GM23338 (cell line): ENCODE results near the gene FAM78A. TPM values are rescaled to one million over a fixed set of nuclear protein-coding genes. Genes with fewer than 3 reads are reported as not detected.

ENCODE experiments used
- ATAC-seq: fragments of 200-7000 bp; cut with Tn5 transposase; 3 replicates; pipeline ENCODE4 v1.9.1; 2020
- DNase-seq: peaks from one replicate; pipeline ENCODE4 v3.0.0-alpha.2; 2015; ENCODE audit warnings: low spot score
- H2AFZ ChIP-seq: fragments of 200-600 bp; sonication (generic); 2 replicates; pipeline ENCODE4 v1.8.0; 2016; ENCODE audit warnings: antibody characterized with exemption, mild to moderate bottlenecking, moderate library complexity
- H3F3A ChIP-seq: fragments of 200-600 bp; sonication (generic); replicated peaks from 2 replicates; pipeline ENCODE4 v1.8.0; 2017; ENCODE audit warnings: antibody characterized with exemption, mixed run types, low read depth
- H3K27ac ChIP-seq: fragments of 200-600 bp; sonication (generic); 2 replicates; pipeline ENCODE4 v1.6.1; 2016; ENCODE audit warnings: low read depth
- H3K27me3 ChIP-seq: fragments of 200-600 bp; sonication (generic); 2 replicates; pipeline ENCODE4 v1.8.0; 2016; ENCODE audit warnings: mild to moderate bottlenecking, mixed run types, moderate library complexity; ENCODE audit not compliant: insufficient read depth
- H3K36me3 ChIP-seq: fragments of 200-600 bp; sonication (generic); 2 replicates; pipeline ENCODE4 v1.8.0; 2016; ENCODE audit warnings: mild to moderate bottlenecking; ENCODE audit not compliant: insufficient read depth
- H3K4me1 ChIP-seq: fragments of 200-600 bp; sonication (generic); 2 replicates; pipeline ENCODE4 v1.8.0; 2016; ENCODE audit warnings: mild to moderate bottlenecking, moderate library complexity; ENCODE audit not compliant: insufficient read depth
- H3K4me2 ChIP-seq: fragments of 200-600 bp; sonication (generic); 2 replicates; pipeline ENCODE4 v1.7.1; 2017; ENCODE audit warnings: mixed run types
- H3K4me3 ChIP-seq: fragments of 200-600 bp; sonication (generic); 2 replicates; pipeline ENCODE4 v1.6.1; 2016; ENCODE audit warnings: mixed run types
- H3K79me2 ChIP-seq: fragments of 200-600 bp; sonication (generic); replicated peaks from 2 replicates; pipeline ENCODE4 v1.8.0; 2017; ENCODE audit warnings: mild to moderate bottlenecking; ENCODE audit not compliant: insufficient read depth
- H3K9me2 ChIP-seq: fragments of 200-600 bp; sonication (generic); 2 replicates; pipeline ENCODE4 v1.8.0; 2017; ENCODE audit not compliant: insufficient read depth
- H4K20me1 ChIP-seq: fragments of 200-600 bp; sonication (generic); replicated peaks from 2 replicates; pipeline ENCODE4 v1.8.0; 2017; ENCODE audit warnings: mild to moderate bottlenecking; ENCODE audit not compliant: insufficient read depth
- H3K27ac Mint-ChIP-seq: 2 replicates; pipeline ENCODE4 v1.8.0; 2020; ENCODE audit warnings: inconsistent platforms, mild to moderate bottlenecking, moderate library complexity, mixed read lengths
- H3K27me3 Mint-ChIP-seq: 3 replicates; pipeline ENCODE4 v1.8.0; 2022; ENCODE audit warnings: low read depth, mild to moderate bottlenecking, moderate library complexity, mixed read lengths, inconsistent platforms; ENCODE audit not compliant: insufficient read depth, poor library complexity
- H3K36me3 Mint-ChIP-seq: 3 replicates; pipeline ENCODE4 v1.8.0; 2021; ENCODE audit warnings: low read depth, mild to moderate bottlenecking, inconsistent platforms, moderate library complexity, mixed read lengths
- H3K4me1 Mint-ChIP-seq: 3 replicates; pipeline ENCODE4 v1.8.0; 2020; ENCODE audit warnings: mild to moderate bottlenecking, inconsistent platforms, mixed read lengths
- H3K4me3 Mint-ChIP-seq: 3 replicates; pipeline ENCODE4 v1.8.0; 2021; ENCODE audit warnings: moderate library complexity, mild to moderate bottlenecking, inconsistent platforms, mixed read lengths
- H3K9me3 Mint-ChIP-seq: 3 replicates; pipeline ENCODE4 v1.8.0; 2020; ENCODE audit warnings: moderate library complexity, mild to moderate bottlenecking, inconsistent platforms, mixed read lengths
- CREB1 ChIP-seq: fragments of 250-450 bp; sonication (Bioruptor Pico); IDR thresholded peaks from 2 replicates; pipeline ENCODE4 v1.5.0; 2020; ENCODE audit warnings: low read depth, mild to moderate bottlenecking, moderate library complexity
- CTCF ChIP-seq, 2 experiments: fragments of 200-600 bp in 1 of 2; sonication (generic) in 1 of 2; conservative IDR thresholded peaks; 2 replicates each; pipeline versions ENCODE4 v1.5.1 to v1.6.1; 2016 to 2017; ENCODE audit warnings: antibody characterized with exemption in 2 of 2, low read depth in 2 of 2, mild to moderate bottlenecking in 2 of 2, moderate library complexity in 1 of 2
- ETS1 ChIP-seq: IDR thresholded peaks from 2 replicates; pipeline ENCODE4 v1.6.1; 2016; ENCODE audit warnings: antibody characterized with exemption
- EZH2 ChIP-seq: fragments of 200-600 bp; sonication (generic); IDR thresholded peaks from one replicate; pipeline ENCODE4 v1.8.0; 2017; ENCODE audit warnings: antibody characterized with exemption, mild to moderate bottlenecking, low read depth; ENCODE audit not compliant: unreplicated experiment
- EZH2phosphoT487 ChIP-seq: fragments of 200-600 bp; sonication (generic); IDR thresholded peaks from one replicate; pipeline ENCODE4 v1.8.1; 2018; ENCODE audit warnings: antibody characterized with exemption; ENCODE audit not compliant: unreplicated experiment
- JUNB ChIP-seq: IDR thresholded peaks from one replicate; pipeline ENCODE4 v1.6.1; 2016; ENCODE audit warnings: antibody characterized with exemption; ENCODE audit not compliant: unreplicated experiment
- NANOG ChIP-seq: IDR thresholded peaks from 2 replicates; pipeline ENCODE4 v1.6.1; 2016; ENCODE audit warnings: antibody characterized with exemption, borderline replicate concordance
- POLR2AphosphoS5 ChIP-seq: IDR thresholded peaks from 2 replicates; pipeline ENCODE4 v1.6.1; 2016; ENCODE audit warnings: antibody characterized with exemption, low read depth
- REST ChIP-seq: IDR thresholded peaks from one replicate; pipeline ENCODE4 v1.6.1; 2018; ENCODE audit warnings: antibody characterized with exemption; ENCODE audit not compliant: unreplicated experiment
- STAT1 ChIP-seq: IDR thresholded peaks from one replicate; pipeline ENCODE4 v1.6.1; 2016; ENCODE audit warnings: antibody characterized with exemption; ENCODE audit not compliant: unreplicated experiment
- ZNF114 ChIP-seq: fragments of 250-450 bp; sonication (Bioruptor Pico); IDR thresholded peaks from 2 replicates; pipeline ENCODE4 v1.5.0; 2020; ENCODE audit warnings: mild to moderate bottlenecking, moderate library complexity
- ZNF331 ChIP-seq: fragments of 250-450 bp; sonication (Bioruptor Pico); IDR thresholded peaks from 2 replicates; pipeline ENCODE4 v1.5.0; 2020; ENCODE audit warnings: low read depth, mild to moderate bottlenecking, moderate library complexity
- ZNF462 ChIP-seq: fragments of 250-450 bp; sonication (Bioruptor Pico); IDR thresholded peaks from 2 replicates; pipeline ENCODE4 v1.5.0; 2020; ENCODE audit warnings: mild to moderate bottlenecking, moderate library complexity
- polyA plus RNA-seq: library from polyadenylated mRNA; unstranded; fragments of >200 nt; fragmentation: Nextera tagmentation; extraction: Ambion mirVana; gene quantifications from 2 replicates; pipeline ENCODE4 v1.2.1, GENCODE V29; 2016
- total RNA-seq: library from RNA; depleted of rRNA; stranded (reverse); fragments of >200 nt; shearing (Covaris generic); gene quantifications from 2 replicates; pipeline ENCODE4 v1.2.3, GENCODE V29; 2014

FAM78A gene
- total and polyA plus RNA-seq, 2 experiments from 2014 or later: 0.57 to 2.1 TPM

- no peaks in the 10 kb centered on the region for H3K79me2 ChIP-seq
- no peaks in the 10 kb centered on the region for H3K27me3 ChIP-seq
- H3K4me3 Mint-ChIP-seq: no peak overlapping the region
- no peak overlapping the region for H3K27ac ChIP-seq
- no peaks in the 10 kb centered on the region; the same call in 2 of the 3 replicates for H3K36me3 Mint-ChIP-seq
- ATAC-seq (no peak), DNase-seq (peak; percentile 1)
- no peak overlapping the region for H2AFZ ChIP-seq
- no peaks in the 10 kb centered on the region for H3K9me3 Mint-ChIP-seq
- 0 out of 2 replicates have a peak, but pooled peaks cover 13% of the 10 kb centered on the region for H3F3A ChIP-seq
- H3K4me1 Mint-ChIP-seq: peaks cover 22% of the 10 kb centered on the region
- no peaks in the 10 kb centered on the region for H3K4me1 ChIP-seq
- no peaks in the 10 kb centered on the region for H3K36me3 ChIP-seq
- H3K4me3 ChIP-seq: no peak overlapping the region
- H3K4me2 ChIP-seq: no peak overlapping the region
- no peak overlapping the region for H3K27ac Mint-ChIP-seq
- H3K27me3 Mint-ChIP-seq: peaks cover 14% of the 10 kb centered on the region
- H3K9me2 ChIP-seq: no peaks in the 10 kb centered on the region
- H4K20me1 ChIP-seq: no peaks in the 10 kb centered on the region
- TF ChIP-seq STAT1: no peak
- no peak for TF ChIP-seq ZNF114 (CRISPR knock-in tag)
- no peak for TF ChIP-seq ZNF462 (CRISPR knock-in tag)
- TF ChIP-seq EZH2: no peak
- no peak for TF ChIP-seq CTCF (conservative IDR thresholded peaks at IDR 0.05; ENCODE audit: low read depth in 2 of 2)
- no peak for TF ChIP-seq CREB1 (CRISPR knock-in tag)
- TF ChIP-seq REST: no peak
- no peak for TF ChIP-seq POLR2AphosphoS5
- no peak for TF ChIP-seq JUNB
- TF ChIP-seq ZNF331 (CRISPR knock-in tag): no peak
- TF ChIP-seq NANOG: no peak
- TF ChIP-seq EZH2phosphoT487: no peak
- TF ChIP-seq ETS1: no peak
Observed at GRCh38 chr9:131257266-131258025, 18.9 kb downstream of the FAM78A start.
